Karpas-422 (cell line): ENCODE measurements around the gene TCP11. TPM values are rescaled to one million over a fixed set of nuclear protein-coding genes. Genes with fewer than 3 reads are reported as not detected.

Experiments
- DNase-seq: peaks from one replicate; pipeline ENCODE4 v3.0.0-alpha.2; 2015
- H2AFZ ChIP-seq: fragments of 200-600 bp; sonication (generic); 2 replicates; pipeline ENCODE4 v1.6.1; 2014; ENCODE audit warnings: antibody characterized with exemption, low read length, mixed read lengths
- H3K27ac ChIP-seq: fragments of 200-600 bp; sonication (generic); 2 replicates; pipeline ENCODE4 v1.5.1; 2014; ENCODE audit warnings: mild to moderate bottlenecking, low read length, moderate library complexity
- H3K27me3 ChIP-seq: fragments of 200-600 bp; sonication (generic); 2 replicates; pipeline ENCODE4 v1.6.1; 2014; ENCODE audit warnings: low read length, mixed read lengths
- H3K36me3 ChIP-seq: fragments of 200-600 bp; sonication (generic); 2 replicates; pipeline ENCODE4 v1.6.1; 2014; ENCODE audit warnings: low read length, mixed read lengths; ENCODE audit not compliant: insufficient read depth
- H3K4me1 ChIP-seq: fragments of 200-600 bp; sonication (generic); 2 replicates; pipeline ENCODE4 v1.6.1; 2014; ENCODE audit warnings: mild to moderate bottlenecking, low read length, mixed read lengths
- H3K4me2 ChIP-seq: fragments of 200-600 bp; sonication (generic); 2 replicates; pipeline ENCODE4 v1.6.1; 2014; ENCODE audit warnings: low read length, low read depth, mild to moderate bottlenecking; ENCODE audit not compliant: poor library complexity, severe bottlenecking
- H3K4me3 ChIP-seq: fragments of 200-600 bp; sonication (generic); 2 replicates; pipeline ENCODE4 v1.5.1; 2014; ENCODE audit warnings: mild to moderate bottlenecking, antibody characterized with exemption, low read length, mixed read lengths
- H3K79me2 ChIP-seq: fragments of 200-600 bp; sonication (generic); 2 replicates; pipeline ENCODE4 v1.6.1; 2014; ENCODE audit warnings: mild to moderate bottlenecking, low read length, mixed read lengths
- H3K9ac ChIP-seq: fragments of 200-600 bp; sonication (generic); 2 replicates; pipeline ENCODE4 v1.6.0; 2014; ENCODE audit warnings: low read length
- H3K9me2 ChIP-seq: fragments of 200-600 bp; sonication (generic), shearing (Covaris generic); replicated peaks from 2 replicates; pipeline ENCODE4 v1.6.0; 2014; ENCODE audit warnings: mild to moderate bottlenecking, low read length, moderate library complexity; ENCODE audit not compliant: insufficient read depth
- H3K9me3 ChIP-seq: fragments of 300-700, 200-600 bp; sonication (generic); 2 replicates; pipeline ENCODE4 v1.6.1; 2014; ENCODE audit warnings: low read length, mixed read lengths
- H4K20me1 ChIP-seq: fragments of 200-600 bp; sonication (generic); 2 replicates; pipeline ENCODE4 v1.6.1; 2014; ENCODE audit warnings: mild to moderate bottlenecking, antibody characterized with exemption, low read length, low read depth; ENCODE audit not compliant: insufficient read depth
- total RNA-seq: library from RNA; depleted of rRNA; stranded (reverse); fragments of >200 nt; shearing (Covaris generic); gene quantifications from 2 replicates; pipeline ENCODE4 v1.2.3, GENCODE V29; 2014; ENCODE audit warnings: low replicate concordance; rRNA removed

TCP11 gene
- 0.11 TPM in 1 of 2 replicates, not detected in the other for total RNA-seq

GRCh38 chr6:35141007-35141655 is at the start of gene TCP11:
Gene TCP11, minus strand, starts transcription at chr6:35141339. Its CDS starts 469 bp downstream, at chr6:35140870.
- Histone ChIP-seq H3K79me2 (no peaks in the 10 kb centered on the region), H3K9ac (no peak within 1 kb of the TSS), H3K27me3 (no peaks in the 10 kb centered on the region), H2AFZ (no peak within 1 kb of the TSS), H3K4me3 (no peak within 1 kb of the TSS), H3K36me3 (no peaks in the 10 kb centered on the region), H3K4me2 (no peak within 1 kb of the TSS), H3K27ac (no peak within 1 kb of the TSS), H3K9me3 (no peaks in the 10 kb centered on the region), H3K9me2 (no peaks in the 10 kb centered on the region), H3K4me1 (no peaks in the 10 kb centered on the region; the same call in 1 of the 2 replicates), H4K20me1 (no peaks in the 10 kb centered on the region)
- DNase-seq = no peak

DNA sequence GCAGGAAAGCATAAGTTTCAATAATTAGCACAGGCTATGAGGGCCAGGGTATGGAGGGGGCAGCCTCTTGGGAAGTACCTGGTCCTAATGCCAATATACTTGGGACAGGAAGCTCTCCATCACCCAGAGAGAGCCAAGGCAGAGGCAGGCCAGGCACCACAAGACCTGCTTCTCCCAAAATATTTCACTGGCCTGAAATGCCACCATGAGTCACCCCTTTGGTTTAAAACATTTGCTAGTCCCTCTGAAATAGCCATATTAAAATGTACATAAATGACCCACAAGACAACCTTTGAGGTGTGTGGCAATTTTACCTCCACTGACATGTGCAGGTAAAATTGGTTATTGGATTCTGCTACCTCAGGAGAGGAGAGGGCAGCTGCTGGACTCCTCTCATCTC is 49.2 kb upstream of the TCP11 start:
- Histone ChIP-seq H3K4me2 (no peak overlapping the region), H3K79me2 (no peaks in the 10 kb centered on the region), H3K9me3 (no peaks in the 10 kb centered on the region), H3K36me3 (no peaks in the 10 kb centered on the region), H2AFZ (no peak overlapping the region), H4K20me1 (no peaks in the 10 kb centered on the region), H3K9me2 (no peaks in the 10 kb centered on the region), H3K27ac (no peak overlapping the region), H3K27me3 (no peaks in the 10 kb centered on the region), H3K9ac (no peak overlapping the region), H3K4me3 (no peak overlapping the region), H3K4me1 (no peaks in the 10 kb centered on the region)
- no peak for DNase-seq

GRCh38 chr6:35188886-35189285 is 47.7 kb upstream of the TCP11 start:
- no peaks in the 10 kb centered on the region for H3K9me3 ChIP-seq
- H3K4me1 ChIP-seq = no peaks in the 10 kb centered on the region
- DNase-seq = no peak
- H3K4me2 ChIP-seq = no peak overlapping the region
- H4K20me1 ChIP-seq = no peaks in the 10 kb centered on the region
- H3K36me3 ChIP-seq = no peaks in the 10 kb centered on the region
- no peaks in the 10 kb centered on the region for H3K9me2 ChIP-seq
- H3K79me2 ChIP-seq = no peaks in the 10 kb centered on the region
- no peak overlapping the region for H2AFZ ChIP-seq
- H3K27ac ChIP-seq = no peak overlapping the region
- no peak overlapping the region for H3K9ac ChIP-seq
- no peaks in the 10 kb centered on the region for H3K27me3 ChIP-seq
- H3K4me3 ChIP-seq = no peak overlapping the region

- no peaks in the 10 kb centered on the region for H3K27me3 ChIP-seq
- no peak overlapping the region for H3K9ac ChIP-seq
- no peaks in the 10 kb centered on the region for H3K9me2 ChIP-seq
- H4K20me1 ChIP-seq = no peaks in the 10 kb centered on the region
- H3K4me1 ChIP-seq = no peaks in the 10 kb centered on the region
- no peak overlapping the region for H3K4me2 ChIP-seq
- H3K9me3 ChIP-seq = no peaks in the 10 kb centered on the region
- H3K36me3 ChIP-seq = no peaks in the 10 kb centered on the region
- H2AFZ ChIP-seq = no peak overlapping the region
- no peaks in the 10 kb centered on the region for H3K79me2 ChIP-seq
- no peak for DNase-seq
- H3K4me3 ChIP-seq = no peak overlapping the region
- H3K27ac ChIP-seq = no peak overlapping the region
These were observed 45.4 kb upstream of the TCP11 start for GRCh38 chr6:35186571-35186970.

GRCh38 chr6:35185971-35186370 is 44.8 kb upstream of the TCP11 start:
- no peak overlapping the region for H3K4me3 ChIP-seq
- H4K20me1 ChIP-seq = no peaks in the 10 kb centered on the region
- H3K27me3 ChIP-seq = no peaks in the 10 kb centered on the region
- no peak overlapping the region for H3K4me2 ChIP-seq
- H2AFZ ChIP-seq = no peak overlapping the region
- no peak overlapping the region for H3K9ac ChIP-seq
- H3K79me2 ChIP-seq = no peaks in the 10 kb centered on the region
- H3K9me2 ChIP-seq = no peaks in the 10 kb centered on the region
- H3K36me3 ChIP-seq = no peaks in the 10 kb centered on the region
- H3K27ac ChIP-seq = no peak overlapping the region
- no peak for DNase-seq
- no peaks in the 10 kb centered on the region for H3K9me3 ChIP-seq
- no peaks in the 10 kb centered on the region for H3K4me1 ChIP-seq

GRCh38 chr6:35185302-35185681 is 44.2 kb upstream of the TCP11 start:
- Histone ChIP-seq H3K4me2 (no peak overlapping the region), H3K9me3 (no peaks in the 10 kb centered on the region), H3K27me3 (no peaks in the 10 kb centered on the region), H3K4me3 (no peak overlapping the region), H2AFZ (no peak overlapping the region), H3K9me2 (no peaks in the 10 kb centered on the region), H3K9ac (no peak overlapping the region), H3K79me2 (no peaks in the 10 kb centered on the region), H3K4me1 (no peaks in the 10 kb centered on the region), H3K27ac (no peak overlapping the region), H3K36me3 (no peaks in the 10 kb centered on the region), H4K20me1 (no peaks in the 10 kb centered on the region)
- no peak for DNase-seq

GRCh38 chr6:35184580-35185301 is 43.6 kb upstream of the TCP11 start:
- Histone ChIP-seq H3K27ac (no peak overlapping the region), H3K9me3 (no peaks in the 10 kb centered on the region), H3K4me3 (no peak overlapping the region), H4K20me1 (no peaks in the 10 kb centered on the region), H3K4me2 (no peak overlapping the region), H3K79me2 (no peaks in the 10 kb centered on the region), H3K27me3 (no peaks in the 10 kb centered on the region), H3K4me1 (no peaks in the 10 kb centered on the region), H3K36me3 (no peaks in the 10 kb centered on the region), H3K9me2 (no peaks in the 10 kb centered on the region), H2AFZ (no peak overlapping the region), H3K9ac (no peak overlapping the region)
- DNase-seq = no peak

DNA sequence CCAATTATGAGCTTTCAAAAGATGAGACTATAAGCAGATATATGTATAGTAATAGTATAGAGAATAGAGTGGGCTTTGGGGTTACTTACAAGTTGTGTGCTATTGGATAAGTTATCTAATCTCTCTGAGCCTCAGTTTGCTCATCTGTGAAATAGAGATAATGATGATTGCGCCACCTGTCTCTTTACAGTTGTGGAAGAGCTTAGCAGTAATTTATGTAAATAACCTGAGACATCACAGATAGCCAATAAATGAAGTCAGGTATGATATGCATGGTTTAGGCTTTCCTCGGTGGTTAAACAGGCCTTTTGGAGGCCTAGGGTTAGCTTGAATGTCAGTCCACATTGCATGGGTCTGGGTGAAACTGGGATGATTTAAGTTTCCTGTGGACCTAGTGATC is 42.8 kb upstream of the TCP11 start:
- no peak overlapping the region for H3K27ac ChIP-seq

More for the DNA sequence above, 42.8 kb upstream of the TCP11 start:
- H3K9me2 ChIP-seq = no peaks in the 10 kb centered on the region
- H3K9ac ChIP-seq = no peak overlapping the region
- H4K20me1 ChIP-seq = no peaks in the 10 kb centered on the region
- no peaks in the 10 kb centered on the region for H3K9me3 ChIP-seq
- H3K4me1 ChIP-seq = no peaks in the 10 kb centered on the region
- no peaks in the 10 kb centered on the region for H3K27me3 ChIP-seq
- no peak for DNase-seq
- no peak overlapping the region for H3K4me2 ChIP-seq
- H3K36me3 ChIP-seq = no peaks in the 10 kb centered on the region
- no peaks in the 10 kb centered on the region for H3K79me2 ChIP-seq
- H3K4me3 ChIP-seq = no peak overlapping the region
- H2AFZ ChIP-seq = no peak overlapping the region
